AG10803 (cell line): Measurements from ENCODE around the gene KCTD5.

ENCODE experiments used
- DNase-seq: peaks from one replicate; pipeline ENCODE4 v3.0.0; 2010; ENCODE audit warnings: low read depth
- H3K4me3 ChIP-seq: 2 replicates; pipeline ENCODE4 v1.5.1; 2011; ENCODE audit warnings: mild to moderate bottlenecking, low read length, control low read depth
- CTCF ChIP-seq: conservative IDR thresholded peaks from 2 replicates; pipeline ENCODE4 v1.5.1; 2011; ENCODE audit warnings: mild to moderate bottlenecking, low read length, control low read depth, inconsistent platforms

The KCTD5 gene

GRCh38 chr16:2745116-2745890 lies 63.0 kb downstream of the KCTD5 start:
- H3K4me3 ChIP-seq: no peak overlapping the region
- DNase-seq: no peak
- no peak for TF ChIP-seq CTCF

GRCh38 chr16:2745961-2746360 lies 63.6 kb downstream of the KCTD5 start:
- H3K4me3 ChIP-seq: no peak overlapping the region
- no peak for TF ChIP-seq CTCF
- DNase-seq: no peak

DNA sequence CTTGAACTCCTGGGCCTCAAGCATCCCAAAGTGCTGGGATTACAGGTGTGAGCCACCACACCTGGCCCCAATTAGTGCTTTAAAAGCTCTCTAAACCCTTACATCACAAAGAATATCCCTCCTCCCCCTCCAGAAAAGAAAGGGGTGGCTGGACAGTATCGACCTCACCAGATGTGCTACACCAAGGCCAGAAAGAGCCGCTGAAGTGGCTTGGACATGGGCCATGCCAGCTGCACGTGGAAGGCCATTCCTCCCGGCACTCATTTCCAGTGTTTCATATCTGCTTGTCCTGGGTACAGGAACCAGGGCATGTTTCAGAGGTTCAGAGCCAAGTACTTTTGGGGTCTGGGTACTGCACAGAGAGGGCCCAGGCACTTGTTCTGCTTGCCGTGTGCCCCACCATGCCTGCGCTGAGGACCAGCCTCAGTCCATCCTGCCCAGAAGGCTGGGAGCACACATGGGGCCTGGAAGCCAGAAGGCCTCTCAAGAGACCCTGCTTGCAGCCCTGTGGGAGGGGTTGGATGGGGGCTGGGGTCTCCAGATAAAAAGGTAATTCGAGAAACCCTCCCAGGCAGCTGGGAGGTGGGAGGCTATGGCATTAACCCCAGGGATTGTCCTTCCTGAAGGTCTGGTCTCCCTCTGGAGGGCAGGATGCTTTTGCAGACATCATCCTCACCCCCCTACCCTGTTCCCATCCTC lies 66.6 kb downstream of the KCTD5 start:
- TF ChIP-seq CTCF: no peak
- no peak for DNase-seq
- H3K4me3 ChIP-seq: no peak overlapping the region

GRCh38 chr16:2749476-2749875 lies 67.2 kb downstream of the KCTD5 start:
- TF ChIP-seq CTCF: no peak
- H3K4me3 ChIP-seq: no peak overlapping the region
- DNase-seq: no peak

GRCh38 chr16:2749936-2750335 lies 67.6 kb downstream of the KCTD5 start:
- no peak for DNase-seq
- no peak for TF ChIP-seq CTCF
- H3K4me3 ChIP-seq: no peak overlapping the region

- peak overlapping the region; percentile 94 for H3K4me3 ChIP-seq
- no peak for DNase-seq
- no peak for TF ChIP-seq CTCF
Observed at GRCh38 chr16:2751577-2752034, 69.3 kb downstream of the KCTD5 start.
